SK-N-MC (cell line): ENCODE measurements around the gene VWA8.

Experiments
- DNase-seq: peaks from one replicate; pipeline ENCODE4 v3.0.0-alpha.2; 2011; ENCODE audit warnings: low read depth, low spot score
- H3K27ac ChIP-seq: fragments of 200-600 bp; sonication (generic); 2 replicates; pipeline ENCODE4 v1.5.1; 2016; ENCODE audit warnings: mixed run types
- H3K36me3 ChIP-seq: fragments of 200-600 bp; sonication (generic); 2 replicates; pipeline ENCODE4 v1.6.1; 2017; ENCODE audit warnings: antibody characterized with exemption, low read length, mixed read lengths; ENCODE audit not compliant: insufficient read depth
- H3K4me3 ChIP-seq: fragments of 200-600 bp; sonication (generic); 2 replicates; pipeline ENCODE4 v1.5.1; 2016
- H3K9ac ChIP-seq: fragments of 200-600 bp; sonication (generic); 2 replicates; pipeline ENCODE4 v1.8.0; 2017; ENCODE audit warnings: mixed run types, mixed read lengths; ENCODE audit not compliant: insufficient read length
- H3K9me3 ChIP-seq: fragments of 200-600 bp; sonication (generic); 2 replicates; pipeline ENCODE4 v1.6.1; 2017; ENCODE audit warnings: low read depth, mild to moderate bottlenecking, antibody characterized with exemption, low read length, moderate library complexity, mixed read lengths
- EZH2 ChIP-seq: fragments of 200-600 bp; sonication (generic); IDR thresholded peaks from one replicate; pipeline ENCODE4 v1.6.1; 2017; ENCODE audit warnings: antibody characterized with exemption
- FOXP2 ChIP-seq: optimal IDR thresholded peaks from 2 replicates; pipeline ENCODE3; 2011; ENCODE audit warnings: mild to moderate bottlenecking, moderate library complexity; ENCODE audit not compliant: insufficient read depth; ENCODE audit errors: extremely low read length, control extremely low read depth
- POLR2AphosphoS5 ChIP-seq: IDR thresholded peaks from 2 replicates; pipeline ENCODE4 v1.6.1; 2012; ENCODE audit warnings: mild to moderate bottlenecking, low read depth, low read length, borderline replicate concordance

The VWA8 gene

GRCh38 chr13:41561170-41561569, 399.7 kb downstream of the VWA8 start:
- Histone ChIP-seq H3K27ac (peak overlapping the region; percentile 7; the same call in 1 of the 2 replicates), H3K4me3 (no peak overlapping the region), H3K9ac (no peak overlapping the region), H3K9me3 (no peaks in the 10 kb centered on the region), H3K36me3 (no peaks in the 10 kb centered on the region)
- TF ChIP-seq FOXP2 (no peak), POLR2AphosphoS5 (no peak), EZH2 (no peak)
- no peak for DNase-seq

DNA sequence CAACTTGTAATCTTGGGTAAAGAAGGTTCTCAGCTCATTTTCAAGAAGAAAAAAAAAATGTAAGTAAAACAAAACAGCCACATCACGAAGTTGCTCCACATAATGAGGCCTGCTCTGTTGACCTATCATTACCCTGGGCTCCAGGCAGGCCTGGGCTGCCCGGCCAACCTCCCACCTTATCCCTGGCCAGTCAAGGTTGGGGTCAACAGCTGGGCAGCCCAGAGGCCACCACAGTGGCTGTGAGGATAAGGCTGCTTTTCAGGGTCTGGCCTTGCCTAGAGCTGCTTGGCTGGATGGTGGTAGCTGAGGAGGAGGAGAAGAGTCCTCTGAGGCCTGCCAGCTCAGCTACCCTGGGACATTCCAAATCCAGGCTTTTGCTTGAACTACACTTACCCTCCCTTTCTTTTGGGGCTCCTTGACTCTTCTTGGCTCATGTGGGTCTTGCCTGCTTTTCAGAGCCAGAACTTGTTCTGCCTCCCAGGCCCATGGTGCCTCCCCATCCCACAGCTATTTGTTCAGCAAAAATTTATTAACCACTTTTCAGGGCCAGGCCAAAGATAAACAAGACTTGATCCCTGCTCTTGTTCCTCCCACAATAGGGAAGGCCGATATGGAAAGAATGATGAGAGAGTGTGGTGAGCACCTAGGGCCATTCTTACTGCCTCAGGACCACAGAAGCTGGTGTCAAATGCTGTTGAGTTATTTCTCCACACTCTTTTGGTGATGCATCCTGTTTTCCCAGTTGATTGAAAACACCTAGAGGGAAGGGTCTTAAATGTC, 401.9 kb downstream of the VWA8 start:
- Histone ChIP-seq H3K9ac (no peak overlapping the region), H3K4me3 (no peak overlapping the region), H3K27ac (no peak overlapping the region), H3K36me3 (no peaks in the 10 kb centered on the region), H3K9me3 (no peaks in the 10 kb centered on the region)
- DNase-seq = no peak
- TF ChIP-seq EZH2 = no peak
- no peak for TF ChIP-seq FOXP2
- TF ChIP-seq POLR2AphosphoS5 = no peak

DNA sequence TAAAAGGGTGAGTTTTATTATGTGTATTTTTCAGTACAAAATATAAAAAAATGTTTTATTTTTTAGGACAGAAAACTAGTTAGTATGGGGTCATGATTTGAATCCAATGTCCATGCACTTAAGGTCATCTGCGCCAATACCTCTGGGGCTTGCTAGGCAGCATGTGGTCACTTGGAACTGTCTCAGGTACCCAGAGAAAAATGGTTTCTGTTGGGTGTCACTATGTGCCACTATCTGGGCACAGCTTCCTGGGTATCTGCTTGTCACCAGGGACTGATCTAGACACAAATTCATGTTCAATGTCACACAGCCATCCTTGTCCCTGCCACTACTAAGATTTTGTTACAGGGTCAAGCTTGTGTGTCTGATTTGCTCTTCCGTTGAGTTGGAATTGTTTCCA, 403.2 kb downstream of the VWA8 start:
- Histone ChIP-seq H3K9me3 (no peaks in the 10 kb centered on the region), H3K9ac (no peak overlapping the region), H3K4me3 (no peak overlapping the region), H3K27ac (no peak overlapping the region), H3K36me3 (no peaks in the 10 kb centered on the region)
- TF ChIP-seq FOXP2 (no peak), EZH2 (no peak), POLR2AphosphoS5 (no peak)
- no peak for DNase-seq

GRCh38 chr13:41554626-41555386, 406.1 kb downstream of the VWA8 start:
- Histone ChIP-seq H3K36me3 (no peaks in the 10 kb centered on the region), H3K4me3 (no peak overlapping the region), H3K9me3 (no peaks in the 10 kb centered on the region), H3K9ac (no peak overlapping the region), H3K27ac (no peak overlapping the region)
- no peak for TF ChIP-seq EZH2
- no peak for TF ChIP-seq FOXP2
- no peak for TF ChIP-seq POLR2AphosphoS5
- no peak for DNase-seq

- TF ChIP-seq POLR2AphosphoS5 (no peak), FOXP2 (no peak), EZH2 (no peak)
- no peaks in the 10 kb centered on the region for H3K9me3 ChIP-seq
- H3K4me3 ChIP-seq = no peak overlapping the region
- no peaks in the 10 kb centered on the region for H3K36me3 ChIP-seq
- H3K27ac ChIP-seq = no peak overlapping the region
- H3K9ac ChIP-seq = no peak overlapping the region
- DNase-seq = no peak
These were observed 406.7 kb downstream of the VWA8 start for GRCh38 chr13:41554180-41554579.

- Histone ChIP-seq H3K4me3 (no peak overlapping the region), H3K9ac (no peak overlapping the region), H3K36me3 (no peaks in the 10 kb centered on the region), H3K27ac (no peak overlapping the region), H3K9me3 (no peaks in the 10 kb centered on the region)
- TF ChIP-seq EZH2 (no peak), POLR2AphosphoS5 (no peak), FOXP2 (no peak)
- DNase-seq = no peak
These were observed 408.9 kb downstream of the VWA8 start for GRCh38 chr13:41552031-41552430.

GRCh38 chr13:41550276-41550675, 410.6 kb downstream of the VWA8 start:
- Histone ChIP-seq H3K27ac (no peak overlapping the region), H3K4me3 (no peak overlapping the region), H3K36me3 (no peaks in the 10 kb centered on the region), H3K9me3 (no peaks in the 10 kb centered on the region), H3K9ac (no peak overlapping the region)
- no peak for TF ChIP-seq FOXP2
- TF ChIP-seq EZH2 = no peak
- TF ChIP-seq POLR2AphosphoS5 = no peak
- no peak for DNase-seq

DNA sequence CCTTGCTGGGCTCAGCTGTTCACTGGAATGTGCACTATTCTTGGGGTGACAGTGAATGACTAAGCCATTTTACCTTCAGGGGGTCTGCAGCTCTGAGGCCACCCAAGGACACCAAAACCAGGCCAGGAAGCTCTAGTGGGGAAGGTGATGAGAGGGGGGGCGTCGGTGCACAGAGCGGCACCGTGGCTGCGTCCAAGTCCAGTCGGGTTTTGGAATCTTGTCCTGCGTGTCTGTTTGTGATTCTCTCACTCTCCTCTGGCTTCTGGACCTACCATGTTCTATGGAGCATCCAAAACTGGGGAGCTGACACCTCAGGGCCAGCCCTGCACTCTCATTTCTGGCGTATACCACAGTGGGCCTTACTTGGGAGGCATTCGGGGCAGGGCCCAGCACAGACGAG, 411.4 kb downstream of the VWA8 start:
- no peaks in the 10 kb centered on the region for H3K9me3 ChIP-seq
- no peak overlapping the region for H3K27ac ChIP-seq
- no peak overlapping the region for H3K9ac ChIP-seq
- no peaks in the 10 kb centered on the region for H3K36me3 ChIP-seq
- TF ChIP-seq EZH2 = no peak
- TF ChIP-seq POLR2AphosphoS5 = no peak
- no peak for TF ChIP-seq FOXP2
- no peak overlapping the region for H3K4me3 ChIP-seq
- DNase-seq = no peak

GRCh38 chr13:41548910-41549309, 412.0 kb downstream of the VWA8 start:
- H3K36me3 ChIP-seq = no peaks in the 10 kb centered on the region
- no peak overlapping the region for H3K4me3 ChIP-seq
- DNase-seq = no peak
- no peak for TF ChIP-seq EZH2
- TF ChIP-seq POLR2AphosphoS5 = no peak
- no peak for TF ChIP-seq FOXP2
- no peaks in the 10 kb centered on the region for H3K9me3 ChIP-seq
- no peak overlapping the region for H3K9ac ChIP-seq
- H3K27ac ChIP-seq = no peak overlapping the region
